Activated naive CD8-positive, alpha-beta T cell treated with anti-CD3 and anti-CD28 coated beads, Interleukin-2, amount 50 U/mL, for 16 hours (primary cell): Measurements from ENCODE around the gene CD68.
"Not testable (repeated sequence)": the region's sequence is repeated elsewhere in the genome, so short reads cannot be mapped to it uniquely, and the experiment has no call there.

ENCODE experiments used
- DNase-seq: peaks from one replicate; pipeline ENCODE4 v3.0.0-alpha.2; 2020; ENCODE audit warnings: low read depth, low spot score

The CD68 gene

GRCh38 chr17:7580604-7581575, 1.5 kb downstream of the CD68 start:
- no peak for DNase-seq

- no peak for DNase-seq
Observed at GRCh38 chr17:7582396-7583252, 3.2 kb downstream of the CD68 start.

GRCh38 chr17:7583253-7584109, 4.0 kb downstream of the CD68 start, which contains the start of gene MPDU1:
Gene MPDU1, plus strand, starts transcription at chr17:7583852. Its CDS starts 11 bp downstream, at chr17:7583863.
- peak; percentile 84 for DNase-seq

GRCh38 chr17:7586673-7587419, 7.4 kb downstream of the CD68 start:
- no peak for DNase-seq

GRCh38 chr17:7587420-7588151, 8.1 kb downstream of the CD68 start:
- no peak for DNase-seq

- no peak for DNase-seq
Observed at GRCh38 chr17:7588553-7589203, 9.2 kb downstream of the CD68 start.

- no peak for DNase-seq
Observed at GRCh38 chr17:7589204-7589868, 9.9 kb downstream of the CD68 start.

- DNase-seq = no peak
Observed at GRCh38 chr17:7589891-7590691, 10.7 kb downstream of the CD68 start, which contains the start of gene SOX15. Gene SOX15, minus strand, starts transcription at chr17:7590094. Its CDS starts 418 bp downstream, at chr17:7589676.

GRCh38 chr17:7590743-7591142, 11.3 kb downstream of the CD68 start:
- no peak for DNase-seq

- no peak for DNase-seq
Observed at GRCh38 chr17:7591596-7591995, 12.2 kb downstream of the CD68 start.

- DNase-seq = no peak
Observed at GRCh38 chr17:7592422-7593021, 13.1 kb downstream of the CD68 start.

- no peak for DNase-seq
Observed at GRCh38 chr17:7593296-7593695, 13.9 kb downstream of the CD68 start.

- DNase-seq = not testable (repeated sequence)
Observed at GRCh38 chr17:7597561-7597960, 18.1 kb downstream of the CD68 start.

- no peak for DNase-seq
Observed at GRCh38 chr17:7606280-7606679, 26.8 kb downstream of the CD68 start.

- no peak for DNase-seq
Observed at GRCh38 chr17:7610641-7611040, 31.2 kb downstream of the CD68 start.

- DNase-seq = no peak
Observed at GRCh38 chr17:7611635-7612293, 32.3 kb downstream of the CD68 start.

GRCh38 chr17:7612294-7612640, 32.8 kb downstream of the CD68 start:
- DNase-seq = no peak
